ENCODE measurements around the gene CYP19A1. TPM values are rescaled to one million over a fixed set of nuclear protein-coding genes. Genes with fewer than 3 reads are reported as not detected.
"Not testable (repeated sequence)": the region's sequence is repeated elsewhere in the genome, so short reads cannot be mapped to it uniquely, and the experiment has no call there.

The CYP19A1 gene
- total RNA-seq, 2 experiments from 2014 or later, result not detected

- ATAC-seq, result no peak
- no peak overlapping the region for H3K4me3 Mint-ChIP-seq
- no peak overlapping the region for H3K27ac Mint-ChIP-seq
- ChIA-PET CTCF (no interaction called here), POLR2A (no interaction called here)
- H3K36me3 Mint-ChIP-seq (ENCODE audit: low read depth), result no peaks in the 10 kb centered on the region
- H3K9me3 Mint-ChIP-seq (ENCODE audit: insufficient read depth), result no peaks in the 10 kb centered on the region
- no peak for DNase-seq
- peaks cover 23% of the 10 kb centered on the region for H3K27me3 Mint-ChIP-seq (ENCODE audit: low read depth)
- peaks cover 3% of the 10 kb centered on the region for H3K4me1 Mint-ChIP-seq (ENCODE audit: low read depth)
Observed at GRCh38 chr15:51263116-51263515, 75.3 kb downstream of the CYP19A1 start.

DNA sequence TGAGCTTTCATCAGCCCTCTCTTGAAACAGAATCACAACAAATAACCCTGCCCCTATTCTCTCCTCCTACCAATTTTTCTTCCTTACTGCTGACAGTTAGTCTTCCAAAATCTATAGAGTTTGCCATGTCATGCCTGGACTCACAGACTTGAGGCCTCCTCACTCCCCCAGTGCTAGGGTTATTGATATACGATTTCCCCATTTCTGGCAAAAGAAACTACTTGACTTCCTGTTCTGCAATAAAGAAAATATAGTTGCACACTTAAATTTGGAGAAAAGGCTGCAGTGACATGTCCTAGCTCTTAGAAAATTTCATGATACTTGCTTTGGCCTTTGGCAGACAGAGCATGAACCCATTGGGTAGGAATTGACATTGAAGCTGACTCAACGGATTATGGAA, 75.9 kb downstream of the CYP19A1 start:
- Mint-ChIP-seq H3K36me3 (ENCODE audit: low read depth) (no peaks in the 10 kb centered on the region), H3K4me3 (no peak overlapping the region), H3K27me3 (ENCODE audit: low read depth) (peaks cover 21% of the 10 kb centered on the region), H3K9me3 (ENCODE audit: insufficient read depth) (no peaks in the 10 kb centered on the region), H3K4me1 (ENCODE audit: low read depth) (peaks cover 3% of the 10 kb centered on the region), H3K27ac (no peak overlapping the region)
- ATAC-seq (no peak), DNase-seq (no peak)
- POLR2A ChIA-PET, result no interaction called here
- CTCF ChIA-PET, result no interaction called here

DNA sequence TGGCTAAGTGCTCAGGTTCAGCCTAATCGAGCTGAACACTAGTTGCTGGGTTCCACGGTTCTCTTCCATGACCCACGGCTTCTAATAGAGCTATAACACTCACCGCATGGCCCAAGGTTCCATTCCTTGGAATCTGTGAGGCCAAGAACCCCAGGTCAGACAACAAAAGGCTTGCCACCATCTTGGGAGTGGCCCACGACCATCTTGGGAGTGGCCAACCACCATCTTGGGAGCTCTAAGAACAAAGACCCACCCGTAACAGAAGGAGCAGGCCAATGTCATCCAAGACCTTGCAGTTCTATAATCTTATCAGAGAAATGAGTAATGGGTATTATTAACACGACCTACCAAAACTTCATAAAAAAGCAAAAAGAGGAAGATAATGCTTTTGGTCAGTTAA, 77.3 kb downstream of the CYP19A1 start:
- CTCF ChIA-PET; H3K27ac Mint-ChIP-seq; POLR2A ChIA-PET; ATAC-seq; H3K36me3 Mint-ChIP-seq (ENCODE audit: low read depth); H3K9me3 Mint-ChIP-seq (ENCODE audit: insufficient read depth); H3K4me1 Mint-ChIP-seq (ENCODE audit: low read depth); H3K4me3 Mint-ChIP-seq; DNase-seq: not testable (repeated sequence)
- H3K27me3 Mint-ChIP-seq (ENCODE audit: low read depth), result peaks cover 14% of the 10 kb centered on the region

DNA sequence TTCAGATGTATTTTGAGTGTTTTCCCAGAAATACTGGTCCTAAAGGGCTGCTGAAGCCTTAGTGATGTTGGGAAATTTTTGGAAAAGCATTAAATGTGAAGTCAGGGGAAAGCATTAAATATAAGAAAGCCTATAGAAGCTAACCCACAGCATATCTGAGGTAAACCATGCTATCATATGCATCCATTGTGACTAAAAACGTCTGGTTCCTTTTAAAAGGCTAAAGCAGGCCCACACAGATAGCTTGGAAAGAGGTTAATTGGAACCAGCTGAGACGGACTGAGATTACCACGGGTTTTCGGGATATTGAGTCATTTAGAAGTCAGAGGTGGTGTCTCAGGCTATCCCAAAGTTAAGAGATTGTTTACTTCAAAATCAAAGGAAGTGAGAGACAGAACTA, 78.2 kb downstream of the CYP19A1 start:
- H3K27ac Mint-ChIP-seq, result no peak overlapping the region
- H3K9me3 Mint-ChIP-seq (ENCODE audit: insufficient read depth), result no peaks in the 10 kb centered on the region
- CTCF ChIA-PET, result no interaction called here
- H3K36me3 Mint-ChIP-seq (ENCODE audit: low read depth), result no peaks in the 10 kb centered on the region
- H3K4me3 Mint-ChIP-seq, result no peak overlapping the region
- no peaks in the 10 kb centered on the region for H3K4me1 Mint-ChIP-seq (ENCODE audit: low read depth)
- H3K27me3 Mint-ChIP-seq (ENCODE audit: low read depth), result peaks cover 8% of the 10 kb centered on the region
- POLR2A ChIA-PET, result no interaction called here
- DNase-seq, result no peak
- ATAC-seq, result no peak

- POLR2A ChIA-PET, result no interaction called here
- no peak for ATAC-seq
- CTCF ChIA-PET, result no interaction called here
Observed at GRCh38 chr15:51255533-51255932, 82.9 kb downstream of the CYP19A1 start.

GRCh38 chr15:51253366-51253765, 85.0 kb downstream of the CYP19A1 start:
- Mint-ChIP-seq H3K9me3 (ENCODE audit: insufficient read depth) (no peaks in the 10 kb centered on the region), H3K36me3 (ENCODE audit: low read depth) (no peaks in the 10 kb centered on the region), H3K27ac (no peak overlapping the region), H3K27me3 (ENCODE audit: low read depth) (peaks cover 9% of the 10 kb centered on the region), H3K4me3 (no peak overlapping the region), H3K4me1 (ENCODE audit: low read depth) (no peaks in the 10 kb centered on the region)
- DNase-seq (no peak), ATAC-seq (no peak)
- ChIA-PET CTCF (no interaction called here), POLR2A (no interaction called here)

More at GRCh38 chr15:51255533-51255932, 82.9 kb downstream of the CYP19A1 start:
- no peak for DNase-seq
- Mint-ChIP-seq H3K4me1 (ENCODE audit: low read depth) (no peaks in the 10 kb centered on the region), H3K9me3 (ENCODE audit: insufficient read depth) (no peaks in the 10 kb centered on the region), H3K27me3 (ENCODE audit: low read depth) (peaks cover 8% of the 10 kb centered on the region), H3K27ac (no peak overlapping the region), H3K36me3 (ENCODE audit: low read depth) (no peaks in the 10 kb centered on the region), H3K4me3 (no peak overlapping the region)

DNA sequence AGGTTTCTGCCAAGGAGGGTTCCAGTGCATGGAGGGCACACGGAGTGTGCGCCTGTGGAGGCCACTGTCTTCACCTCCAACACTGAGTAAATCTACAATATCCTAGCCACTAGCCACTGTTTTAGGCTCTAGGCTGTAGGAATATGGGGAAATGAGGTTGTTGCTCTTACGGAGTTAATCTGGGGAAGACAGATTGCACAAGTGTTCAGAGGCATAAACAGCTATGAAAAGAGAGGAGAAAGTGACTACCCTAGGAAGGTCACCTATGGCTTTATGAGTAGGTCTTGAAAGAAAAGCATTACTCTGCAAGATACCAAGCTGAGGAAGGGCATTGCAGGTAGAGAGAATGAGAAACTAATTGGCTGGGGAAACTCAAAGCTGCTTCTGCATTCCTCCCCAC, 85.7 kb downstream of the CYP19A1 start:
- ChIA-PET POLR2A (no interaction called here), CTCF (no interaction called here)
- Mint-ChIP-seq H3K36me3 (ENCODE audit: low read depth) (no peaks in the 10 kb centered on the region), H3K9me3 (ENCODE audit: insufficient read depth) (no peaks in the 10 kb centered on the region), H3K27me3 (ENCODE audit: low read depth) (peaks cover 9% of the 10 kb centered on the region), H3K27ac (no peak overlapping the region), H3K4me1 (ENCODE audit: low read depth) (no peaks in the 10 kb centered on the region), H3K4me3 (no peak overlapping the region)
- DNase-seq (no peak), ATAC-seq (no peak)

DNA sequence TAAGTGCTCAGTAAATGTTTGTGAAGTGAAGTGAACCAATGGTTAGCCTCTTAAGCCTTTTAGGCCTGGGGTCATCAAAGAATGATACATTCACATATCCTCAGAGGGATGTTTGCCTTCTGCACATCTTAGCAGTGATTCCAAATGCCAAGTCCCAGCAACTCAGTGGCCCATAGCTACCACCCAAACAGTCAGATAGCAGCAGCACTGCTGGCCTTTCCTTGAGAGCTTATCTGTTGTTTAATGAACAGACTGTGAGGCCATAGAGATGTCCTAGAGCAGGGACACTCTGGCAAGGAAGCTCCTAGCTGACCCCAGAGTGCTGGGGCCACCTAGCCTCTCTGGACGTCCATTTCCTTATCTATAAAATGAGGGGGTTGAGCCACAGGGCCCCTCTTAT, 86.8 kb downstream of the CYP19A1 start:
- Mint-ChIP-seq H3K27me3 (ENCODE audit: low read depth) (peaks cover 8% of the 10 kb centered on the region), H3K4me3 (no peak overlapping the region), H3K9me3 (ENCODE audit: insufficient read depth) (no peaks in the 10 kb centered on the region), H3K27ac (no peak overlapping the region), H3K4me1 (ENCODE audit: low read depth) (no peaks in the 10 kb centered on the region), H3K36me3 (ENCODE audit: low read depth) (no peaks in the 10 kb centered on the region)
- DNase-seq (no peak), ATAC-seq (no peak)
- ChIA-PET CTCF (no interaction called here), POLR2A (no interaction called here)

DNA sequence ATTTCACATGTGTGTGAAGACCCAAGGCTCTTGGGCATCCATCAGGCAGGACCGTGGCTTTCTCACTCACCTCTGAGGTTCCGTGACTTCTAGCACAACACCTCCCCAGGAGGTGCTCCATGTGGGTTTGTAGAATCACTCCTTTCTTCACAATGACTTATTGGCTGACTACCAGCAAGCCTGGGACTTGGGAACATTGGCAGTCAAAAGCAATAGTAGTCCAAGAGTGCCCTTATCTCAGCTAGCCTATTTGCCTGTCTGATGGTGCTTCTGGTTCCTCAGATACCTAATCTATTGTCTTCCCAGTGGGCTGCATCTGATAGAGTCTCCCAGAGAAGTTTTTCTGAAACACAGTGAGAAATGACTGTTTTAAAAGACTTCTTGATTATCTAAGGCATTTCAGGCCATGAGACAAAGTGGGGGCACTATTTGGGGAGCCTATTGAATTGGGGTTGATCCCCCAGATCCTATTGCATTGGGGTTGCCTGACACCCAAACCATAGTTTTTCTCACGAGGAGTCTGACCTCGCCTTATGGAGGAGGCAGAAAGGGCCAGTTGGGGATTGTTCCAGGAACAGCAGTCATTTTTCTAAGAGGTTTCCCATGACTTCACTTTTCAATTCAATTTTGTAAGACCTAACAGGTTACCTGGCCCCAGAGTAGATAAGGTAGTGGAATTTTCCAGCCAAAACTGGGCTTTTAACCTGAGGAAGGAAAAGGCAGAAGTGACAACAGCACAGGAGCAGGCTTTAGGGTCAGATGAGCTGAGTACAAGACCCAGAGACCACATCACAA, 88.0 kb downstream of the CYP19A1 start:
- H3K4me3 Mint-ChIP-seq, result no peak overlapping the region
- POLR2A ChIA-PET, result no interaction called here
- no peak overlapping the region for H3K27ac Mint-ChIP-seq
- no peaks in the 10 kb centered on the region for H3K4me1 Mint-ChIP-seq (ENCODE audit: low read depth)
- H3K36me3 Mint-ChIP-seq (ENCODE audit: low read depth), result no peaks in the 10 kb centered on the region
- CTCF ChIA-PET, result no interaction called here
- peaks cover 7% of the 10 kb centered on the region for H3K27me3 Mint-ChIP-seq (ENCODE audit: low read depth)
- ATAC-seq, result no peak
- no peak for DNase-seq
- no peaks in the 10 kb centered on the region for H3K9me3 Mint-ChIP-seq (ENCODE audit: insufficient read depth)

GRCh38 chr15:51245628-51246027, 92.8 kb downstream of the CYP19A1 start:
- Mint-ChIP-seq H3K27ac (no peak overlapping the region), H3K27me3 (ENCODE audit: low read depth) (peaks cover 4% of the 10 kb centered on the region), H3K4me3 (no peak overlapping the region), H3K36me3 (ENCODE audit: low read depth) (no peaks in the 10 kb centered on the region), H3K4me1 (ENCODE audit: low read depth) (no peaks in the 10 kb centered on the region), H3K9me3 (ENCODE audit: insufficient read depth) (no peaks in the 10 kb centered on the region)
- ChIA-PET CTCF (no interaction called here), POLR2A (no interaction called here)
- no peak for ATAC-seq
- no peak for DNase-seq

DNA sequence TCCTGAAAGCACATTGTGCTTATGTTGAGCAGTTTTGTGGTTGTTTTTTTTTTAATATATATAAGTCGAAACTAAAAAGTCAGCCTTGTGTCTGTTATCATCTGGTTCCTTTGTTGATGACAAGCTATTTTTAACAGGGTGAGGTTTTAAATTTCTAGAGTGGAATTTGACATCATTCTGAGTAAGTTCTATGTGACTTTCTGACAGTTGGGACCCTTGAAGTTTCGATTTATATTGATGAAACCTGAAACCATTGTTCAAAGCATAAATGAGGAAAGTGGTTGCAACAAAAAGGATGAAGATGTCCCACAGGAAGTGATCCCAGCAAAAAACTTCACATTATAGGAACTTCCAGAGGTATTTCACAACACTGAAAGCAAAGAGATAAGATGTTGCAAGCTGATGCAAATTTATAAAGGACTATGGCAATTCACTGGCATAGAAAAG, 94.0 kb downstream of the CYP19A1 start:
- CTCF ChIA-PET, result no interaction called here
- POLR2A ChIA-PET, result no interaction called here
- no peak for ATAC-seq
- no peak for DNase-seq
- Mint-ChIP-seq H3K4me3 (no peak overlapping the region), H3K4me1 (ENCODE audit: low read depth) (peaks cover 6% of the 10 kb centered on the region), H3K27me3 (ENCODE audit: low read depth) (peaks cover 12% of the 10 kb centered on the region), H3K9me3 (ENCODE audit: insufficient read depth) (no peaks in the 10 kb centered on the region), H3K27ac (no peak overlapping the region), H3K36me3 (ENCODE audit: low read depth) (no peaks in the 10 kb centered on the region)

DNA sequence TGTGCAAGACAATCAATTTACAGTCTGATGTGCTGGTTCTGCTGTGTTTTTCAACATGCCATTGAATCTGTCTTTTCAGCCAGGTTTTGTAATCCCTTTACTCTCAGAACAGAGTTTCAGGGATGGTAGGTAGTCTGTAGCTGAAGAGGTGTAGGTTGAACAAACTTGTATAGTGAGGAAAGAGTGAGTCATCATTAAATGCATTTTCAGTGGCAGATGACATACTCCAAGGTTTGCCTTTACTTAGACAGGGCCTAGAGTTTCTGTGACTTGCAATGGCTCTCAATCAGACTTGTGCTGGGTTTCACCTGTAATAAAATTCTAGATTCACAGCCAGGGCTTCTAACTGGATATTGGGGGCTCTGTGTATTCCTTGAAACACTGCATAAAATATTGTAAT, 94.6 kb downstream of the CYP19A1 start:
- H3K27ac Mint-ChIP-seq, result no peak overlapping the region
- no peak for ATAC-seq
- H3K36me3 Mint-ChIP-seq (ENCODE audit: low read depth), result no peaks in the 10 kb centered on the region
- no peak overlapping the region for H3K4me3 Mint-ChIP-seq
- DNase-seq, result no peak
- ChIA-PET POLR2A (no interaction called here), CTCF (interaction anchor here (0.8 kb wide), 1 partner anchor 14 kb away, joined by 3 read pairs; no protein-coding TSS in a partner anchor)
- peaks cover 6% of the 10 kb centered on the region for H3K4me1 Mint-ChIP-seq (ENCODE audit: low read depth)
- no peaks in the 10 kb centered on the region for H3K9me3 Mint-ChIP-seq (ENCODE audit: insufficient read depth)
- peaks cover 12% of the 10 kb centered on the region for H3K27me3 Mint-ChIP-seq (ENCODE audit: low read depth)

DNA sequence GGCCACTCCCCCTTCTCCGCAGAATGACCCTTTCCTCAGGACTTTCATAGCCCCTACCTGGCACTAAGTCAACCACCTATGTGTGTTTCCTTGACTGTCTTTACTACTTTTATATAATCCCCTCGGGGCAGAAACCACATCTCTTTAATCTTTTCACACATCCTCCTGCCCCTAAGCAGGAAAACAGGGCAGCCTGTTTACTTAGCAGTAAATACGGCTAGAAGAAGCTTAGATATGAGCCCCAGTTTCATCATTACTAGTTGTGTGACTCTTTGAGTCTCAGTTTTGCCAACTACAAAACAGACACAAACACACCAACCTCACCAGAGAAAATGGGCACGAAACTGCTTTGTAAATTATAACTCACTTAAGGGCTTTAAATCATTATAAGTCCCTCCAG, 98.3 kb downstream of the CYP19A1 start:
- H3K27ac Mint-ChIP-seq, result no peak overlapping the region

More for the DNA sequence above, 98.3 kb downstream of the CYP19A1 start:
- Mint-ChIP-seq H3K36me3 (ENCODE audit: low read depth) (no peaks in the 10 kb centered on the region), H3K9me3 (ENCODE audit: insufficient read depth) (no peaks in the 10 kb centered on the region), H3K4me3 (no peak overlapping the region), H3K27me3 (ENCODE audit: low read depth) (peaks cover 23% of the 10 kb centered on the region), H3K4me1 (ENCODE audit: low read depth) (peaks cover 6% of the 10 kb centered on the region)
- DNase-seq (no peak), ATAC-seq (no peak)
- ChIA-PET CTCF (interaction anchor here (1.3 kb wide), 1 partner anchor 14 kb away, joined by 3 read pairs; no protein-coding TSS in a partner anchor), POLR2A (no interaction called here)
